Gastroesophageal sphincter (tissue), 4 donors: ENCODE data around the gene GPR45. TPM values are rescaled to one million over a fixed set of nuclear protein-coding genes. Genes with fewer than 3 reads are reported as not detected.

Experiments
- ATAC-seq: fragments of 150-250 bp; one replicate; pipeline ENCODE4 v1.9.1; 2016; ENCODE audit warnings: mild to moderate bottlenecking, moderate library complexity
- H3K27ac ChIP-seq, 4 donors: fragments of 200-600 bp; sonication (generic) in 3 of 4; 1 replicate in 3 of 4; 2 replicates in 1 of 4; pipeline ENCODE4 v1.5.1; 2016 to 2019
- H3K27me3 ChIP-seq: fragments of 200-600 bp; sonication (generic); one replicate; pipeline ENCODE4 v1.5.1; 2019
- H3K36me3 ChIP-seq, 2 donors: fragments of 200-600 bp; sonication (generic); one replicate each; pipeline ENCODE4 v1.5.1; 2019; ENCODE audit warnings: control low read depth in 1 of 2
- H3K4me1 ChIP-seq, 3 donors: fragments of 200-600 bp; sonication (generic); 1 replicate in 2 of 3; 2 replicates in 1 of 3; pipeline ENCODE4 v1.5.1; 2016 to 2019; ENCODE audit warnings: control low read depth in 2 of 3
- H3K4me3 ChIP-seq, 2 donors: fragments of 200-600 bp; sonication (generic); one replicate each; pipeline ENCODE4 v1.5.1; 2019; ENCODE audit warnings: mild to moderate bottlenecking in 1 of 2, moderate library complexity in 1 of 2
- H3K9me3 ChIP-seq, 3 donors: fragments of 200-600 bp; sonication (generic); one replicate each; pipeline ENCODE4 v1.5.1; 2017 to 2019; ENCODE audit warnings: control low read depth in 2 of 3
- CTCF ChIP-seq, 4 experiments: fragments of 200-600 bp in 2 of 4; fragments of 450-650 bp in 2 of 4; sonication (generic) in 1 of 4; IDR thresholded peaks; one replicate each; pipeline ENCODE4 v1.5.1; 2017 to 2019; ENCODE audit warnings: antibody characterized with exemption in 4 of 4, mild to moderate bottlenecking in 2 of 4, moderate library complexity in 2 of 4
- EP300 ChIP-seq: sonication (generic); formaldehyde crosslinking; IDR thresholded peaks from one replicate; pipeline ENCODE4 v1.6.1; 2017; ENCODE audit warnings: antibody characterized with exemption, mild to moderate bottlenecking
- POLR2A ChIP-seq, 2 donors: fragments of 450-650 bp; IDR thresholded peaks; one replicate each; pipeline ENCODE4 v1.6.1; 2017; ENCODE audit warnings: antibody characterized with exemption in 2 of 2, mild to moderate bottlenecking in 2 of 2, moderate library complexity in 1 of 2
- POLR2AphosphoS5 ChIP-seq: sonication (generic); formaldehyde crosslinking; IDR thresholded peaks from one replicate; pipeline ENCODE4 v1.6.1; 2017; ENCODE audit warnings: antibody characterized with exemption
- WGBS, 2 donors: methylation state at CpG; one replicate each; pipeline ENCODE4 v1.1.5; 2018; ENCODE audit warnings: low coverage in 1 of 2; 5-methylcytosine and 5-hydroxymethylcytosine counted together
- total RNA-seq, 4 donors: library from RNA; depleted of rRNA; stranded (reverse); fragments of >200 nt; gene quantifications; one replicate each; pipeline ENCODE4 v1.1.0, GENCODE V29; 2016

Gene GPR45
- total RNA-seq, 4 donors from 2014 or later = not detected

DNA sequence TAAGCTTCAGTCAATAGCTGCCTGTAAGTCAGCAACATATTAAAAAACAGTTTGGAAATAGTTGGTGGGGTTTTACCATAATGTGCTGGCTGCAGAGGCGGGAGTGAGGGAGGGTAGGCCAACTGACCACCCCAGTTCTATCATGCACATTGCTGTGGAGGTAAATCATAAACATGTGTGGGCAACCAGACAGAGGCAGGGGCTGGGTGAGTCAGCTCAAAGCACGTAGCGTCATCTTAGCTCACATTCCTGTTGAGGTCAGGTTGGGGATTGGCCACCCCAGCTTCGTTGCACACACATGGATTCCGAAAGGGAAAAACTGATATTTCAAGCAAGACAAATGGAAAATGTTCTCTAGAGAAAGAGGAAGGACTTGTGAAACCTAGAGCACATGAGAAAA, 19.5 kb downstream of the GPR45 start:
- WGBS, 2 donors = 59 to 93% methylated on average over 4 to 5 of the region's 5 CpGs
- Histone ChIP-seq H3K4me1 (no peaks in the 10 kb centered on the region), H3K4me3 (no peak overlapping the region), H3K9me3 (no peaks in the 10 kb centered on the region), H3K36me3 (peaks cover 0 to 42% of the 10 kb centered on the region in 2 donors), H3K27ac (no peak overlapping the region), H3K27me3 (no peaks in the 10 kb centered on the region)
- peak; percentile 67 for ATAC-seq
- TF ChIP-seq EP300 (no peak), CTCF (IDR thresholded peaks at IDR 0.05) (no peak), POLR2A (IDR thresholded peaks at IDR 0.05) (no peak), POLR2AphosphoS5 (no peak)

GRCh38 chr2:105262651-105263091, 21.1 kb downstream of the GPR45 start:
- peaks cover 0 to 58% of the 10 kb centered on the region in 2 donors for H3K36me3 ChIP-seq
- H3K27ac ChIP-seq = no peak overlapping the region
- TF ChIP-seq POLR2A (IDR thresholded peaks at IDR 0.05) (no peak), POLR2AphosphoS5 (no peak), EP300 (no peak), CTCF (IDR thresholded peaks at IDR 0.05) (no peak)
- H3K4me3 ChIP-seq = no peak overlapping the region
- no peaks in the 10 kb centered on the region for H3K9me3 ChIP-seq
- no peaks in the 10 kb centered on the region for H3K4me1 ChIP-seq
- no peak for ATAC-seq
- no peaks in the 10 kb centered on the region for H3K27me3 ChIP-seq
- 46 to 71% methylated on average over 4 to 6 of the region's 10 CpGs for WGBS, 2 donors

DNA sequence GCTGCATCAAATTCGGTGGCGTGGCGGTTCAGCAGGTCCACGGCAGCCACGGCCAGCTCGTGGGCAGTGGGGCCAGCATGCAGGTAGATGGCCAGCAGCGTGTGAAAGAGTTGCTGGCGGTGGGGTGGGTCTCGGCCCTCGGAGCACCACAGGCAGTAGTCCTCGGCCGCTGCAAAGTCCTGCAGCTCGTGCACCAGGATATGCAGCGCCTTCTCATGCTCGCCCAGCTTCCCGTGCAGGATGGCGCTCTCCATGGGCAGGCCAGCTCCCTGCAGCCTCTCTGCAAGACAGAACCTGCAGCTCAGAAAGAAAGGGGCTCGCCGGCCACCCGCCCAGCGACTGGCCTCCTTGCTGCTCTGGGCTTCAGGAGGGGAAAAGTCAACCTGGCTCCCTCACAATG, 27.9 kb downstream of the GPR45 start:
- Histone ChIP-seq H3K9me3 (no peaks in the 10 kb centered on the region), H3K36me3 (peaks cover 0 to 99% of the 10 kb centered on the region in 2 donors), H3K27ac (no peak overlapping the region), H3K4me1 (no peaks in the 10 kb centered on the region), H3K4me3 (no peak overlapping the region), H3K27me3 (no peaks in the 10 kb centered on the region)
- WGBS, 2 donors = 97 to 100% methylated on average over 4 to 5 of the region's 21 CpGs
- TF ChIP-seq POLR2A (IDR thresholded peaks at IDR 0.05) (no peak), POLR2AphosphoS5 (no peak), CTCF (IDR thresholded peaks at IDR 0.05) (no peak), EP300 (no peak)
- no peak for ATAC-seq

DNA sequence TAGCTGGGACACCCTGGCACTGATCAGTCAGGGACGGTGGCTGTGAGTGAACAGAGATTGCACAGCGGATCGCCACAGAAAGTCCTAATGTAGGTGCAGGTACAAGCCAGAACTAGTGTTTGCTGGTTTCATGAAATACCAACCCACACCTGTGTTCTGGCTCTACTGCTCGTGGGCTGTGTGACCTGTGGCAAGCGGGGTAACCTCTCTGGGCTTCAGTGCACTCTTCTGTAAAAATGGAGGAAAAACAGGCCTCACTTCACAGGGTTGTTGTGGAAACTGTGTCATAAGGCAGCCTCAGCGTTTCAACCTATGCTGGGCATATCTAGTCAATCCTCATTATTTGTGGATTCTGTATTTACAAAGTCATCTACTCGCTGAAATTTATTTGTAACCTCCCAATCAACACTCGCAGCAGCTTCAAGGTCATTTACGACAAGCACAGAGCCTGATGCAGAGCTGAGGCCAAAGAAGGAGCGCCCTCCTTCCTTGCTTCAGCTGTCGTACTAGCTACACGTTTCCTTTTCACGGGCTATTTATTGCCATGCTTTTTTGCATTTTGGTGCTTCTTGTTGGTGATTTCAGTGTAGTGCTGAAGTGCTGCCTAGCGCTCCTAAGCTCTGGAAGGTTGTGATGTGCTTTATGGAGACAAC, 30.0 kb downstream of the GPR45 start:
- WGBS, 2 donors = 89 to 94% methylated on average over 12 to 14 of the region's 14 CpGs
- peaks cover 0 to 100% of the 10 kb centered on the region in 2 donors for H3K36me3 ChIP-seq
- H3K4me3 ChIP-seq = no peak overlapping the region
- no peak overlapping the region for H3K27ac ChIP-seq
- no peak for TF ChIP-seq POLR2A (IDR thresholded peaks at IDR 0.05)
- TF ChIP-seq EP300 = no peak
- no peak for TF ChIP-seq CTCF (IDR thresholded peaks at IDR 0.05)
- no peaks in the 10 kb centered on the region for H3K27me3 ChIP-seq
- H3K9me3 ChIP-seq = no peaks in the 10 kb centered on the region
- ATAC-seq = no peak
- no peaks in the 10 kb centered on the region for H3K4me1 ChIP-seq

DNA sequence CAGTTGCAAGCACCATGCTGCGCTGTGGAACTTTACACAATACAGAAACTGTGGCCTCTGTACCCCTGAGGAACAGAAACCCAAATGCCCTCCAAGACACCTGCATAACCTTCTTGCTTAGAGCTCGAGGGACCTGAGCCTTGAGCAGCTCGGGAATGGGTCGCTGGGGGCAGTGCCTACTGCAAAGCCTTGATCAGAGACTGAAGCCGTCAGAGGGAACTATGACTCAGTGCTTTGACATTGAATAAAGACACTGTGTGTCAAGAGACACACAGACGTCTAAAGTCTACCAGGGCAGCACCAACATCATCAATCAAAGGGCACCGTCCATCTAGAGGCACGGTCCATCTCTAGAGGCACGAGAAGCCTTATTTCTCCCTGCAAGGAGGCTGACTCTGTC, 30.6 kb downstream of the GPR45 start:
- no peaks in the 10 kb centered on the region for H3K27me3 ChIP-seq
- ATAC-seq = no peak
- H3K4me3 ChIP-seq = no peak overlapping the region
- WGBS, 2 donors = 71 to 78% methylated on average over 4 to 5 of the region's 9 CpGs
- H3K27ac ChIP-seq = no peak overlapping the region
- TF ChIP-seq POLR2AphosphoS5 (no peak), EP300 (no peak), POLR2A (IDR thresholded peaks at IDR 0.05) (no peak), CTCF (IDR thresholded peaks at IDR 0.05) (no peak)
- peaks cover 0 to 100% of the 10 kb centered on the region in 2 donors for H3K36me3 ChIP-seq
- H3K9me3 ChIP-seq = no peaks in the 10 kb centered on the region
- no peaks in the 10 kb centered on the region for H3K4me1 ChIP-seq
